ENCODE data around the gene CCNG1. TPM values are rescaled to one million over a fixed set of nuclear protein-coding genes. Genes with fewer than 3 reads are reported as not detected.
"Not testable (repeated sequence)": the region's sequence is repeated elsewhere in the genome, so short reads cannot be mapped to it uniquely, and the experiment has no call there.

The CCNG1 gene
- polyA plus RNA-seq, 4 donors, result 126 to 304 (median 264) TPM

DNA sequence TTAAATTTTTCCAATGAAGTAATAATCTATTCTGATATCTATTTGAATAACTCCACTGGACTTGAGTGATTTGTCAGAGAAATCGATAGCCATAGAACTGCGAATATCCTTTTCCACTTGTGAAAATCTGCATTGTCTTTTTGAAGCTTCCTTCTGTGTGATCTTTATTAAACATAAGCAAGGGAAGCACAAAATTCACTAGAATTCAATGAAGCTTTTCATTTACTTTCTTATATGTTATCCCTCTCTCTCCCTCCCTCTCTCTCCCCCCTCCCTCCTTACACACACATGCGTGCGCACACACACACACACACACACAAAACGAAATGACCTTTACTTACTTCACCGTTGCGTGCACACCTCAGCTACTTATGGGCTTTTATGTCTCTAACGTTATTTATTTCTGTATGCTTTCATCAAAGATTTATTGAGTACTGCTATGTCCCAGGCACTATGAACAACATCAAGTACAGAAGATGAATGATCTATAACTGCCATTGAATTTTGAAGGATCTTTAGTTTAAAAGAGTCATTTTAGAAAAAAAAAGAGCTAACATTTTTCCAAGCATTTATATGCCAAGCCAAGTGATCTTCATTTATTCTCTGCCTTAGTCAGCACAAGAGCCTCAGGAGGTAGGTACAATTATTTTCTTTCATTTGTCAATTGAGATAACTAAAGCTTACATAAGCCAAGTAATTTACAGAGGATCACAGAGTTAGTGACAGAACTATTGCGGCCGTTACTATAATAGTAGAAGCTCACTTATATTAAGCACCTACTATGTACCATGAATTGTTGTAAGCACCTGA, 32.8 kb upstream of the CCNG1 start:
- FAIRE-seq, result no peak
- Histone ChIP-seq H3K27ac (ENCODE audit: low read depth in 1 of 3, low read length in 2 of 3) (no peak overlapping the region), H3K4me3 (ENCODE audit: low read depth in 1 of 3, low read length in 3 of 3) (no peak overlapping the region), H3K4me1 (ENCODE audit: control insufficient read depth in 3 of 3, insufficient read depth in 2 of 3, low read depth in 1 of 3, low read length in 2 of 3) (peaks cover 0 to 6% (median 0%) of the 10 kb centered on the region in 3 donors), H3K36me3 (ENCODE audit: control insufficient read depth in 3 of 3, insufficient read depth in 2 of 3, low read depth in 1 of 3, low read length in 3 of 3) (no peaks in the 10 kb centered on the region), H3K27me3 (ENCODE audit: control insufficient read depth in 3 of 3, insufficient read depth in 3 of 3, low read length in 3 of 3) (no peaks in the 10 kb centered on the region), H3K9me3 (ENCODE audit: control insufficient read depth in 2 of 2, insufficient read depth in 1 of 2, low read depth in 1 of 2, low read length in 1 of 2) (no peaks in the 10 kb centered on the region)
- 80% methylated on average over 10 of the region's 10 CpGs for WGBS, 3 donors
- no peak for DNase-seq

DNA sequence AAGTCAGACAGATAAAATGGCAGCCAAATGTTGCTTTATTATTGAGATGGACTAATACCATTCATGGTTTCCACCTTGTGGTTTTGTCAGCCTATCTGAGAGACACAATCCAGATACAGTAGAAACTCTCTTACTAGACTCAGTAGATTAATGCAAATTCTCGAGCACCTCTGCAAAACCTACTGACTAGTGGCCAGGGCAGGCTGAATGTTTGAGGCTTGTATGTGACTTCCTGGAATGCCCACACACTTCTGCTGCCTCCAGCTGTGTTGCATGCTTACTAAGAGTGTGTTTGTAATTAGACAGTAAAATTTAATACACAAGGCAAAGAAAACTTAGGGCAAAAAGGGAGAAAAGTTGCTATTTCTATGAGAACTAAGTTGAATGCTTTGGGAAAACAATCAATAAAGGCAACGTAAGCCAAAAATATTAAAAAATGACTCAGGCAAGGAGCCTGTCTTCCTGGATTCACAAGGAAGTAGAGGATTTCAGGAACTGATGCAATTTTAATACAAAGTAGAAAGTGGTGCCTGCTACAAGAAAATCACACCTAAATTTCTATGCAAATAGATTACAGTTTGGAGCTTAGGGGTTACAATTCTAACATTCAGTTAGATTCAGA, 30.2 kb upstream of the CCNG1 start:
- H3K27me3 ChIP-seq (ENCODE audit: control insufficient read depth in 3 of 3, insufficient read depth in 3 of 3, low read length in 3 of 3), result no peaks in the 10 kb centered on the region
- H3K4me3 ChIP-seq (ENCODE audit: low read depth in 1 of 3, low read length in 3 of 3), result no peak overlapping the region
- DNase-seq (no peak), FAIRE-seq (no peak)
- H3K36me3 ChIP-seq (ENCODE audit: control insufficient read depth in 3 of 3, insufficient read depth in 2 of 3, low read depth in 1 of 3, low read length in 3 of 3), result no peaks in the 10 kb centered on the region
- H3K4me1 ChIP-seq (ENCODE audit: control insufficient read depth in 3 of 3, insufficient read depth in 2 of 3, low read depth in 1 of 3, low read length in 2 of 3), result peaks cover 0 to 8% (median 0%) of the 10 kb centered on the region in 3 donors
- WGBS, 3 donors, result 41 to 60% (median 57%) methylated on average over 2 of the region's 2 CpGs
- H3K27ac ChIP-seq (ENCODE audit: low read depth in 1 of 3, low read length in 2 of 3), result no peak overlapping the region
- no peaks in the 10 kb centered on the region for H3K9me3 ChIP-seq (ENCODE audit: control insufficient read depth in 2 of 2, insufficient read depth in 1 of 2, low read depth in 1 of 2, low read length in 1 of 2)

- peaks cover 0 to 2% (median 0%) of the 10 kb centered on the region in 3 donors for H3K27me3 ChIP-seq (ENCODE audit: control insufficient read depth in 3 of 3, insufficient read depth in 3 of 3, low read length in 3 of 3)
- FAIRE-seq (no peak), DNase-seq (peak; percentile 54 to 68)
- H3K9me3 ChIP-seq (ENCODE audit: control insufficient read depth in 2 of 2, insufficient read depth in 1 of 2, low read depth in 1 of 2, low read length in 1 of 2), result no peaks in the 10 kb centered on the region
- 12% methylated on average over 9 of the region's 9 CpGs for WGBS, 3 donors
- no peaks in the 10 kb centered on the region for H3K36me3 ChIP-seq (ENCODE audit: control insufficient read depth in 3 of 3, insufficient read depth in 2 of 3, low read depth in 1 of 3, low read length in 3 of 3)
- H3K4me1 ChIP-seq (ENCODE audit: control insufficient read depth in 3 of 3, insufficient read depth in 2 of 3, low read depth in 1 of 3, low read length in 2 of 3), result peaks cover 0 to 8% (median 0%) of the 10 kb centered on the region in 3 donors
- no peak overlapping the region for H3K27ac ChIP-seq (ENCODE audit: low read depth in 1 of 3, low read length in 2 of 3)
- H3K4me3 ChIP-seq (ENCODE audit: low read depth in 1 of 3, low read length in 3 of 3), result no peak overlapping the region
Observed at GRCh38 chr5:163408311-163408923, 29.0 kb upstream of the CCNG1 start.

DNA sequence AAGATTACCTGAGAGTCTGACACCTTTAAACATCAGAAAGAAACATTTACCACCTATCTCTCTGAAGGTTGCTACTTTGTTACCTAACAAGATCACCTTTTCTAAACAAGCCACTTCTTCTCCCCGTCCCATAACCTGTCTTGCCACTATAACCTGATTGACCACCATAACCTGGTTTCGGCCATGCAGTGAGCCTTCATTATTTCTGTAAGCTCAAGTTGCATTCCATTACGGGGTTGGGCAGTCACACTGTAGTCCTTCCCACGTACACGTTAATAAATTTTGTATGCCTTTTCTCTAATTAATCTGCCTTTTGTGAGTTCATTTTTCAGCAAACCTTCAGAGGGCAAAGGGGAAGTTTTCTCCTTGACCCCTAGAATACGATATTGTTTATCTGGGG, 28.0 kb upstream of the CCNG1 start:
- H3K36me3 ChIP-seq (ENCODE audit: control insufficient read depth in 3 of 3, insufficient read depth in 2 of 3, low read depth in 1 of 3, low read length in 3 of 3), result no peaks in the 10 kb centered on the region
- no peak for FAIRE-seq
- H3K27ac ChIP-seq (ENCODE audit: low read depth in 1 of 3, low read length in 2 of 3), result no peak overlapping the region
- no peak overlapping the region for H3K4me3 ChIP-seq (ENCODE audit: low read depth in 1 of 3, low read length in 3 of 3)
- 67 to 73% (median 68%) methylated on average over 6 of the region's 6 CpGs for WGBS, 3 donors
- peaks cover 0 to 2% (median 0%) of the 10 kb centered on the region in 3 donors for H3K27me3 ChIP-seq (ENCODE audit: control insufficient read depth in 3 of 3, insufficient read depth in 3 of 3, low read length in 3 of 3)
- H3K9me3 ChIP-seq (ENCODE audit: control insufficient read depth in 2 of 2, insufficient read depth in 1 of 2, low read depth in 1 of 2, low read length in 1 of 2), result no peaks in the 10 kb centered on the region
- DNase-seq, result peak in 1 of 2 donors; percentile 24
- H3K4me1 ChIP-seq (ENCODE audit: control insufficient read depth in 3 of 3, insufficient read depth in 2 of 3, low read depth in 1 of 3, low read length in 2 of 3), result peaks cover 0 to 8% (median 0%) of the 10 kb centered on the region in 3 donors

- Histone ChIP-seq H3K36me3 (ENCODE audit: control insufficient read depth in 3 of 3, insufficient read depth in 2 of 3, low read depth in 1 of 3, low read length in 3 of 3) (no peaks in the 10 kb centered on the region), H3K27ac (ENCODE audit: low read depth in 1 of 3, low read length in 2 of 3) (no peak overlapping the region), H3K4me3 (ENCODE audit: low read depth in 1 of 3, low read length in 3 of 3) (no peak overlapping the region), H3K4me1 (ENCODE audit: control insufficient read depth in 3 of 3, insufficient read depth in 2 of 3, low read depth in 1 of 3, low read length in 2 of 3) (peaks cover 0 to 8% (median 0%) of the 10 kb centered on the region in 3 donors), H3K27me3 (ENCODE audit: control insufficient read depth in 3 of 3, insufficient read depth in 3 of 3, low read length in 3 of 3) (peaks cover 0 to 3% (median 2%) of the 10 kb centered on the region in 3 donors), H3K9me3 (ENCODE audit: control insufficient read depth in 2 of 2, insufficient read depth in 1 of 2, low read depth in 1 of 2, low read length in 1 of 2) (no peaks in the 10 kb centered on the region)
- DNase-seq (no peak), FAIRE-seq (no peak)
- 73 to 76% (median 75%) methylated on average over 2 of the region's 2 CpGs for WGBS, 3 donors
Observed at GRCh38 chr5:163410505-163410904, 26.9 kb upstream of the CCNG1 start.

DNA sequence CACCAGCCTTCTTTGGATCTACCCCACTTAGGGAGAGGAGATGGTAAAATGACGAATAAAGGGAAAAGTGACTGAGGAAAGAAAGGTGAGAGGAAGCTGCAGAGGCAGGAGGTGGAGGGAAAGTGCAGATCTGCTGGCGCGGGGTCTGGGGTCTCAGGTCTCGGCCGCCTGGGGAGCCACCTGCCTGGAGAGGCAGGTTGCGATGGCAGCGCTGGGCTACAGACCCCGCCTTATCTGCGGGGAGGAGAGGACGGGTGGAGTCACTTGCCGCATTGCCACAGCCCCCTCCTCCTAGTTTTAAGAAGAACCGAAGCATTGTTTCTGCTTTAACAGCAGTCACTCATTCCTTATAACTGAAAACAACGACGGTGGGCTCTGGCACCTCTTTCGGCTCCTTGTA, 21.7 kb upstream of the CCNG1 start:
- WGBS, 3 donors, result 37 to 60% (median 47%) methylated on average over 15 of the region's 15 CpGs

GRCh38 chr5:163424836-163425235, 12.6 kb upstream of the CCNG1 start:
- FAIRE-seq, result no peak
- no peaks in the 10 kb centered on the region for H3K4me1 ChIP-seq (ENCODE audit: control insufficient read depth in 3 of 3, insufficient read depth in 2 of 3, low read depth in 1 of 3, low read length in 2 of 3)
- H3K36me3 ChIP-seq (ENCODE audit: control insufficient read depth in 3 of 3, insufficient read depth in 2 of 3, low read depth in 1 of 3, low read length in 3 of 3), result no peaks in the 10 kb centered on the region
- H3K27ac ChIP-seq (ENCODE audit: low read depth in 1 of 3, low read length in 2 of 3), result no peak overlapping the region
- 95 to 100% (median 100%) methylated on average over 1 of the region's 1 CpG for WGBS, 3 donors
- H3K27me3 ChIP-seq (ENCODE audit: control insufficient read depth in 3 of 3, insufficient read depth in 3 of 3, low read length in 3 of 3), result peaks cover 0 to 2% (median 0%) of the 10 kb centered on the region in 3 donors
- no peaks in the 10 kb centered on the region for H3K9me3 ChIP-seq (ENCODE audit: control insufficient read depth in 2 of 2, insufficient read depth in 1 of 2, low read depth in 1 of 2, low read length in 1 of 2)
- no peak overlapping the region for H3K4me3 ChIP-seq (ENCODE audit: low read depth in 1 of 3, low read length in 3 of 3)
- no peak for DNase-seq

More for the DNA sequence above, 21.7 kb upstream of the CCNG1 start:
- H3K27ac ChIP-seq (ENCODE audit: low read depth in 1 of 3, low read length in 2 of 3); H3K27me3 ChIP-seq (ENCODE audit: control insufficient read depth in 3 of 3, insufficient read depth in 3 of 3, low read length in 3 of 3); DNase-seq; FAIRE-seq; H3K36me3 ChIP-seq (ENCODE audit: control insufficient read depth in 3 of 3, insufficient read depth in 2 of 3, low read depth in 1 of 3, low read length in 3 of 3); H3K9me3 ChIP-seq (ENCODE audit: control insufficient read depth in 2 of 2, insufficient read depth in 1 of 2, low read depth in 1 of 2, low read length in 1 of 2); H3K4me3 ChIP-seq (ENCODE audit: low read depth in 1 of 3, low read length in 3 of 3); H3K4me1 ChIP-seq (ENCODE audit: control insufficient read depth in 3 of 3, insufficient read depth in 2 of 3, low read depth in 1 of 3, low read length in 2 of 3): not testable (repeated sequence)

- FAIRE-seq; H3K27ac ChIP-seq (ENCODE audit: low read depth in 1 of 3, low read length in 2 of 3); DNase-seq; H3K4me3 ChIP-seq (ENCODE audit: low read depth in 1 of 3, low read length in 3 of 3); H3K36me3 ChIP-seq (ENCODE audit: control insufficient read depth in 3 of 3, insufficient read depth in 2 of 3, low read depth in 1 of 3, low read length in 3 of 3); H3K9me3 ChIP-seq (ENCODE audit: control insufficient read depth in 2 of 2, insufficient read depth in 1 of 2, low read depth in 1 of 2, low read length in 1 of 2); H3K4me1 ChIP-seq (ENCODE audit: control insufficient read depth in 3 of 3, insufficient read depth in 2 of 3, low read depth in 1 of 3, low read length in 2 of 3); H3K27me3 ChIP-seq (ENCODE audit: control insufficient read depth in 3 of 3, insufficient read depth in 3 of 3, low read length in 3 of 3): not testable (repeated sequence)
- WGBS, 3 donors, result 41 to 82% (median 72%) methylated on average over 4 of the region's 4 CpGs
Observed at GRCh38 chr5:163426128-163426527, 11.3 kb upstream of the CCNG1 start.

Measured in small intestine (tissue), 7 donors.